GM12878 (cell line): Measurements from ENCODE around the gene RGS14. TPM values are rescaled to one million over a fixed set of nuclear protein-coding genes. Genes with fewer than 3 reads are reported as not detected.

Experiments used
- ATAC-seq: fragments of 200-7000 bp; cut with Tn5 transposase; 3 replicates; pipeline ENCODE4 v1.9.1; 2020; ENCODE audit warnings: mild to moderate bottlenecking, moderate library complexity
- BruUV-seq: library from RNA; stranded (reverse); fragments of 400-500 nt; replicated peaks from 2 replicates; lab custom pipeline; 2021; lab: Mats Ljungman, UMichigan
- CTCF ChIA-PET: fragments of 300-600 bp; sonication (Branson Sonifier 250); formaldehyde crosslinking; extraction: SDS; loops from one replicate; lab custom pipeline; 2021; ENCODE audit warnings: inconsistent platforms; lab: Yijun Ruan, JAX
- POLR2A ChIA-PET: fragments of 350-600 bp; formaldehyde crosslinking; extraction: SDS; loops from one replicate; lab custom pipeline; 2021; ENCODE audit warnings: inconsistent platforms; lab: Charles Lee
- RAD21 ChIA-PET: fragments of 300-600 bp; sonication (Branson Sonifier 250); formaldehyde crosslinking; loops from one replicate; lab custom pipeline; 2023; ENCODE audit warnings: antibody characterized with exemption; ENCODE audit not compliant: unreplicated experiment; lab: Charles Lee
- SMC1A ChIA-PET: fragments of 300-600 bp; sonication (Branson Sonifier 250); formaldehyde crosslinking; loops from one replicate; lab custom pipeline; 2023; ENCODE audit not compliant: unreplicated experiment, uncharacterized antibody; lab: Charles Lee
- DNase-seq: peaks from one replicate; pipeline ENCODE4 v3.0.0-alpha.2; 2011; ENCODE audit warnings: low read depth, low spot score
- FAIRE-seq: peaks from 3 replicates; lab custom pipeline; 2011; peaks lifted over from hg19 to GRCh38; lab: Jason Lieb, UNC
- H2AFZ ChIP-seq: 2 replicates; pipeline ENCODE4 v1.6.0; 2011; ENCODE audit warnings: low read depth, low read length, control low read depth; ENCODE audit not compliant: control insufficient read depth
- H3K27ac ChIP-seq: 2 replicates; pipeline ENCODE4 v1.5.1; 2011; ENCODE audit warnings: control low read depth; ENCODE audit not compliant: control insufficient read depth, insufficient read depth
- H3K27me3 ChIP-seq, 2 experiments: replicated peaks in 1 of 2; 2 replicates each; pipeline versions ENCODE4 v1.6.0 to v1.6.1; 2011; ENCODE audit warnings: low read length in 1 of 2; ENCODE audit not compliant: control insufficient read depth in 2 of 2, insufficient read depth in 2 of 2
- H3K36me3 ChIP-seq, 2 experiments: 2 replicates each; pipeline ENCODE4 v1.5.1; 2011; ENCODE audit warnings: low read length in 1 of 2; ENCODE audit not compliant: control insufficient read depth in 2 of 2, insufficient read depth in 2 of 2
- H3K4me1 ChIP-seq: 2 replicates; pipeline ENCODE4 v1.6.1; 2011; ENCODE audit warnings: mild to moderate bottlenecking, low read length, moderate library complexity, mixed read lengths; ENCODE audit not compliant: control insufficient read depth, insufficient read depth
- H3K4me2 ChIP-seq: 2 replicates; pipeline ENCODE4 v1.6.0; 2011; ENCODE audit warnings: control low read depth; ENCODE audit not compliant: control insufficient read depth, insufficient read depth
- H3K4me3 ChIP-seq: fragments of 200-600 bp; sonication (generic); 2 replicates; pipeline ENCODE4 v1.5.1; 2016
- H3K79me2 ChIP-seq: 2 replicates; pipeline ENCODE4 v1.6.0; 2011; ENCODE audit warnings: low read length; ENCODE audit not compliant: control insufficient read depth, insufficient read depth
- H3K9ac ChIP-seq: 2 replicates; pipeline ENCODE4 v1.8.0; 2011; ENCODE audit warnings: low read length, control low read depth, mixed read lengths; ENCODE audit not compliant: control insufficient read depth, insufficient read depth
- H3K9me3 ChIP-seq: replicated peaks from 3 replicates; pipeline ENCODE4 v1.5.1; 2011; ENCODE audit warnings: mild to moderate bottlenecking, low read length; ENCODE audit not compliant: control insufficient read depth, insufficient read depth
- H4K20me1 ChIP-seq: 2 replicates; pipeline ENCODE4 v1.6.0; 2011; ENCODE audit not compliant: control insufficient read depth, insufficient read depth
- BACH1 ChIP-seq: fragments of 450-650 bp; IDR thresholded peaks from 2 replicates; pipeline ENCODE4 v1.6.1; 2017; ENCODE audit warnings: mild to moderate bottlenecking, borderline replicate concordance
- HCFC1 ChIP-seq: fragments of 150-350 bp; IDR thresholded peaks from 2 replicates; pipeline ENCODE4 v1.6.1; 2014; ENCODE audit warnings: low read length
- IKZF1 ChIP-seq: fragments of 450-650 bp; conservative IDR thresholded peaks from 2 replicates; pipeline ENCODE4 v1.6.1; 2017; ENCODE audit warnings: antibody characterized with exemption, mild to moderate bottlenecking
- WGBS: methylation state at CpG from one replicate; pipeline ENCODE4 v1.1.6; 2016; ENCODE audit warnings: low lambda C conversion rate; ENCODE audit not compliant: insufficient replicate concordance, insufficient coverage; ENCODE audit errors: missing lambda C conversion rate; 5-methylcytosine and 5-hydroxymethylcytosine counted together
- in situ Hi-C: fragments of 300-500 bp; cut with MboI; formaldehyde crosslinking; loops from 9 replicates; pipeline ENCODE4 v1.14.3; 2018; ENCODE audit warnings: mixed read lengths
- intact Hi-C: fragments of 100-400 bp; cut with micrococcal nuclease; formaldehyde crosslinking; loops from one replicate; pipeline ENCODE4 v1.14.2; 2022; ENCODE audit not compliant: unreplicated experiment
- polyA plus RNA-seq, 11 experiments: library from polyadenylated mRNA; depleted of rRNA in 4 of 11; unstranded in 6 of 11; stranded (reverse) in 5 of 11; fragments of >200 nt; fragmentation: Nextera tagmentation in 4 of 11; fragmentation: Illumina TruSeq in 1 of 11; extraction: Ambion mirVana in 4 of 11; extraction: Trizol in 1 of 11; gene quantifications; 1 replicate in 1 of 11; 2 replicates in 10 of 11; pipeline versions ENCODE4 v1.2.1 to v1.2.3, GENCODE V29; 2011 to 2016; ENCODE audit warnings: inconsistent platforms in 2 of 11, missing spikeins in 2 of 11, low read depth in 1 of 11
- total RNA-seq, 4 experiments: library from RNA; depleted of rRNA in 3 of 4; stranded (reverse); fragments of >200 nt in 3 of 4; fragmentation: Illumina TruSeq in 1 of 4; extraction: Trizol in 1 of 4; gene quantifications; 2 replicates each; pipeline versions ENCODE4 v1.2.1 to v1.2.3, GENCODE V29; 2013 to 2021

RGS14 gene
- total and polyA plus RNA-seq, 10 of the 15 experiments (the other 5 are each of a cell fraction or from before 2014, with no cell fraction given), result 0.19 to 88.7 (median 54.8) TPM

GRCh38 chr5:177377851-177378776, 20.4 kb downstream of the RGS14 start:
- H3K4me2 ChIP-seq, result no peak overlapping the region
- intact Hi-C loops (no loop called here), in situ Hi-C loops (loop anchor here (25.0 kb wide), 1 partner anchor 1341 kb away; no protein-coding TSS in a partner anchor)
- DNase-seq (no peak), ATAC-seq (no peak), FAIRE-seq (no peak)
- ChIA-PET SMC1A (interaction anchor here (1.1 to 2.5 kb wide), 5 partner anchors 8 to 60 kb away, joined by 4 to 19 read pairs (median 6); no protein-coding TSS in a partner anchor), CTCF (interaction anchor here (0.6 to 5.8 kb wide), 12 partner anchors 8 to 807 kb away, joined by 3 to 45 read pairs (median 4); partner anchors contain the start of gene LMAN2), RAD21 (interaction anchor here (0.6 to 2.5 kb wide), 7 partner anchors 8 to 79 kb away, joined by 3 to 25 read pairs (median 4); partner anchors contain the start of gene LMAN2), POLR2A (interaction anchor here (0.7 to 2.1 kb wide), 7 partner anchors 8 to 369 kb away, joined by 3 to 14 read pairs (median 5); no protein-coding TSS in a partner anchor)
- no peak overlapping the region for H2AFZ ChIP-seq
- H4K20me1 ChIP-seq, result no peaks in the 10 kb centered on the region
- no peaks in the 10 kb centered on the region for H3K79me2 ChIP-seq
- no TSS peak for BruUV-seq
- TF ChIP-seq IKZF1 (no peak), BACH1 (no peak), HCFC1 (no peak)
- peaks cover 0 to 2% of the 10 kb centered on the region in 2 experiments; a peak in 1 of 4 replicates for H3K36me3 ChIP-seq
- H3K9ac ChIP-seq, result no peak overlapping the region
- H3K9me3 ChIP-seq, result no peaks in the 10 kb centered on the region
- 75% methylated on average over 8 of the region's 8 CpGs for WGBS
- no peaks in the 10 kb centered on the region for H3K27me3 ChIP-seq
- H3K4me1 ChIP-seq, result peaks cover 6% of the 10 kb centered on the region
- H3K4me3 ChIP-seq, result no peak overlapping the region
- no peak overlapping the region for H3K27ac ChIP-seq
